Measurements from ENCODE around the gene ESR1.
"Not testable (repeated sequence)": the region's sequence is repeated elsewhere in the genome, so short reads cannot be mapped to it uniquely, and the experiment has no call there.

ESR1 gene

GRCh38 chr6:151814614-151815013 lies 7.1 kb downstream of the ESR1 start:
- no peak for DNase-seq

GRCh38 chr6:151822252-151823111 lies 15.0 kb downstream of the ESR1 start:
- DNase-seq, result no peak

GRCh38 chr6:151826517-151827142 lies 19.1 kb downstream of the ESR1 start:
- no peak for DNase-seq

- no peak for DNase-seq
Measured at GRCh38 chr6:151832710-151833109, 25.2 kb downstream of the ESR1 start.

- DNase-seq, result no peak
Measured at GRCh38 chr6:151835396-151835795, 27.9 kb downstream of the ESR1 start.

GRCh38 chr6:151837223-151837622 lies 29.7 kb downstream of the ESR1 start:
- DNase-seq, result no peak

GRCh38 chr6:151842816-151843215 lies 35.3 kb downstream of the ESR1 start:
- DNase-seq, result no peak

- DNase-seq, result no peak
Measured at GRCh38 chr6:151847064-151847463, 39.6 kb downstream of the ESR1 start.

- no peak for DNase-seq
Measured at GRCh38 chr6:151850479-151851003, 43.1 kb downstream of the ESR1 start.

GRCh38 chr6:151858294-151858693 lies 50.8 kb downstream of the ESR1 start:
- DNase-seq, result no peak

- no peak for DNase-seq
Measured at GRCh38 chr6:151862461-151862860, 55.0 kb downstream of the ESR1 start.

GRCh38 chr6:151867361-151867869 lies 59.9 kb downstream of the ESR1 start:
- DNase-seq, result not testable (repeated sequence)

GRCh38 chr6:151869345-151869744 lies 61.9 kb downstream of the ESR1 start:
- no peak for DNase-seq

GRCh38 chr6:151869787-151870186 lies 62.3 kb downstream of the ESR1 start:
- no peak for DNase-seq

- DNase-seq, result no peak
Measured at GRCh38 chr6:151870375-151870774, 62.9 kb downstream of the ESR1 start.

GRCh38 chr6:151875524-151875923 lies 68.0 kb downstream of the ESR1 start:
- no peak for DNase-seq

- DNase-seq, result no peak
Measured at GRCh38 chr6:151876122-151876521, 68.6 kb downstream of the ESR1 start.

- DNase-seq, result no peak
Measured at GRCh38 chr6:151877458-151877857, 70.0 kb downstream of the ESR1 start.

- DNase-seq, result no peak
Measured at GRCh38 chr6:151881231-151881630, 73.7 kb downstream of the ESR1 start.

GRCh38 chr6:151882206-151882605 lies 74.7 kb downstream of the ESR1 start:
- DNase-seq, result no peak

- no peak for DNase-seq
Measured at GRCh38 chr6:151885234-151885633, 77.8 kb downstream of the ESR1 start.

GRCh38 chr6:151891524-151891923 lies 84.0 kb downstream of the ESR1 start:
- DNase-seq, result no peak

- not testable (repeated sequence) for DNase-seq
Measured at GRCh38 chr6:151894426-151894825, 86.9 kb downstream of the ESR1 start.

- DNase-seq, result not testable (repeated sequence)
Measured at GRCh38 chr6:151899221-151899620, 91.7 kb downstream of the ESR1 start.

Data from NCI-H1092 treated with DMSO at 0.1 percent for 48 hours (cell line).